OCI-LY3 (cell line): ENCODE results near the gene MUC2.

Source experiments
- H2AFZ ChIP-seq: fragments of 200-600, 300-600 bp; shearing (Covaris generic); 2 replicates; pipeline ENCODE4 v1.6.0; 2014; ENCODE audit warnings: antibody characterized with exemption, low read depth, low read length
- H3K27ac ChIP-seq: fragments of 200-600, 300-600 bp; sonication (generic); 2 replicates; pipeline ENCODE4 v1.5.1; 2014; ENCODE audit warnings: mild to moderate bottlenecking, low read length, moderate library complexity, mixed read lengths
- H3K27me3 ChIP-seq: fragments of 200-600, 300-600 bp; sonication (generic); 2 replicates; pipeline ENCODE4 v1.6.1; 2014; ENCODE audit warnings: low read depth, low read length, mixed read lengths
- H3K36me3 ChIP-seq: fragments of 200-600, 300-600 bp; sonication (generic); replicated peaks from 2 replicates; pipeline ENCODE3; 2014; ENCODE audit warnings: low read depth, low read length, mixed read lengths
- H3K4me1 ChIP-seq: fragments of 300-600, 200-600 bp; sonication (generic); 2 replicates; pipeline ENCODE4 v1.6.1; 2014; ENCODE audit warnings: low read length, mixed read lengths
- H3K4me2 ChIP-seq: fragments of 200-600, 300-600 bp; sonication (generic); 2 replicates; pipeline ENCODE4 v1.6.1; 2014; ENCODE audit warnings: low read length, mixed read lengths
- H3K4me3 ChIP-seq: fragments of 300-600, 200-600 bp; sonication (generic); 2 replicates; pipeline ENCODE4 v1.5.1; 2014; ENCODE audit warnings: antibody characterized with exemption, mild to moderate bottlenecking, low read length, moderate library complexity
- H3K79me2 ChIP-seq: fragments of 300-600, 200-600 bp; shearing (Covaris generic); 2 replicates; pipeline ENCODE4 v1.6.1; 2014; ENCODE audit warnings: mild to moderate bottlenecking, low read length, mixed read lengths
- H3K9ac ChIP-seq: fragments of 300-600, 200-600 bp; shearing (Covaris generic); 2 replicates; pipeline ENCODE4 v1.6.0; 2014; ENCODE audit warnings: mild to moderate bottlenecking, low read length, moderate library complexity
- H3K9me3 ChIP-seq: fragments of 200-600, 300-600 bp; shearing (Covaris generic); 2 replicates; pipeline ENCODE4 v1.6.1; 2014; ENCODE audit warnings: low read length, mixed read lengths; ENCODE audit not compliant: insufficient read depth
- H4K20me1 ChIP-seq: fragments of 200-600, 300-600 bp; sonication (generic); 2 replicates; pipeline ENCODE4 v1.6.1; 2016; ENCODE audit warnings: low read length, mixed read lengths; ENCODE audit not compliant: insufficient read depth
- EZH2phosphoT487 ChIP-seq: fragments of 200-600 bp; shearing (Covaris generic); IDR thresholded peaks from 2 replicates; pipeline ENCODE4 v1.6.1; 2018; ENCODE audit warnings: antibody characterized with exemption, mixed run types, low read depth
- TF ChIP-seq, protein P1 (sequence below): fragments of 200-600, 300-600 bp; sonication (generic); IDR thresholded peaks from 2 replicates; pipeline ENCODE4 v1.5.1; 2014; ENCODE audit warnings: antibody characterized with exemption, low read length, low read depth

MUC2 gene

DNA sequence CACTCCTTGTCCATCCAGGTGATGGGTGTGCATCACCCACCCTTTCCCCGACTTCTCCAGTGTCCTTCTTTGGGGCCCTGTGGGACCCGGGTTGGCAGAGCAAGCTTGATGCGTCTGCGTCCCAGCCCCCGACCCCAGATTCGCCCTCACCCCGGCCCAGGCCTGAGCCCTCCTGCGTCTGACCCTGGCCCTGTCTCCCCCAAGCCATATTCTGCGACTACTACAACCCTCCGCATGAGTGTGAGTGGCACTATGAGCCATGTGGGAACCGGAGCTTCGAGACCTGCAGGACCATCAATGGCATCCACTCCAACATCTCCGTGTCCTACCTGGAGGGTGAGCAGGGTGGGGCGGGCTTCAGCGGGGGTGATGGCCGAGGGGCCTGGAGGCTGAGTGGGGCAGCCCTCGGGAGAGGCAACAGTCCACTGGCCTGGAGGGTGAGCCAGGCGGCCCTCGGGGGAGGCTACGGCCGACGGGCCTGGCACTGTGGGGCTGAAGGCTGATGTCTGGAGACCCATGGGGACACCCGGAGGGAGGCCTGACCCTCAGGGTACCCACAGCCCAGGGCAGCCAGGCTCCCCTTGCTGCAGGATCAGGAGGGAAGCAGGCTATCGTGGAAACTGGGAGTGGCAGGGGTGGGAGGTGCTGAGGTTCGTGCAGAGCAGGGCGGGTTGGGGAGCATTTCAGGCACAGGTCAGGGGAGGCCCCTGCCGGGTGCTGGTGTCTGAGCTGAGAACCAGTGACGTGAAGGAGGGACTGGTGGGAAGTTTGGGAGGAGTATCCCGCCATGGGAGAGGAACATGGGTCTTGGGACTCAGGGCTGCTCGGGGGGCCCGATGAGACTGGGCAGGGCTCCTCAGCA lies 15.3 kb downstream of the MUC2 start:
- Histone ChIP-seq H4K20me1 (no peaks in the 10 kb centered on the region), H3K4me3 (no peak overlapping the region), H3K9me3 (no peaks in the 10 kb centered on the region), H3K4me1 (no peaks in the 10 kb centered on the region), H2AFZ (no peak overlapping the region), H3K36me3 (no peaks in the 10 kb centered on the region), H3K27me3 (no peaks in the 10 kb centered on the region), H3K27ac (no peak overlapping the region), H3K79me2 (no peaks in the 10 kb centered on the region), H3K4me2 (no peak overlapping the region), H3K9ac (no peak overlapping the region)
- no peak for TF ChIP-seq EZH2phosphoT487
- TF ChIP-seq, protein P1, sequence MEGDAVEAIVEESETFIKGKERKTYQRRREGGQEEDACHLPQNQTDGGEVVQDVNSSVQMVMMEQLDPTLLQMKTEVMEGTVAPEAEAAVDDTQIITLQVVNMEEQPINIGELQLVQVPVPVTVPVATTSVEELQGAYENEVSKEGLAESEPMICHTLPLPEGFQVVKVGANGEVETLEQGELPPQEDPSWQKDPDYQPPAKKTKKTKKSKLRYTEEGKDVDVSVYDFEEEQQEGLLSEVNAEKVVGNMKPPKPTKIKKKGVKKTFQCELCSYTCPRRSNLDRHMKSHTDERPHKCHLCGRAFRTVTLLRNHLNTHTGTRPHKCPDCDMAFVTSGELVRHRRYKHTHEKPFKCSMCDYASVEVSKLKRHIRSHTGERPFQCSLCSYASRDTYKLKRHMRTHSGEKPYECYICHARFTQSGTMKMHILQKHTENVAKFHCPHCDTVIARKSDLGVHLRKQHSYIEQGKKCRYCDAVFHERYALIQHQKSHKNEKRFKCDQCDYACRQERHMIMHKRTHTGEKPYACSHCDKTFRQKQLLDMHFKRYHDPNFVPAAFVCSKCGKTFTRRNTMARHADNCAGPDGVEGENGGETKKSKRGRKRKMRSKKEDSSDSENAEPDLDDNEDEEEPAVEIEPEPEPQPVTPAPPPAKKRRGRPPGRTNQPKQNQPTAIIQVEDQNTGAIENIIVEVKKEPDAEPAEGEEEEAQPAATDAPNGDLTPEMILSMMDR = no peak

DNA sequence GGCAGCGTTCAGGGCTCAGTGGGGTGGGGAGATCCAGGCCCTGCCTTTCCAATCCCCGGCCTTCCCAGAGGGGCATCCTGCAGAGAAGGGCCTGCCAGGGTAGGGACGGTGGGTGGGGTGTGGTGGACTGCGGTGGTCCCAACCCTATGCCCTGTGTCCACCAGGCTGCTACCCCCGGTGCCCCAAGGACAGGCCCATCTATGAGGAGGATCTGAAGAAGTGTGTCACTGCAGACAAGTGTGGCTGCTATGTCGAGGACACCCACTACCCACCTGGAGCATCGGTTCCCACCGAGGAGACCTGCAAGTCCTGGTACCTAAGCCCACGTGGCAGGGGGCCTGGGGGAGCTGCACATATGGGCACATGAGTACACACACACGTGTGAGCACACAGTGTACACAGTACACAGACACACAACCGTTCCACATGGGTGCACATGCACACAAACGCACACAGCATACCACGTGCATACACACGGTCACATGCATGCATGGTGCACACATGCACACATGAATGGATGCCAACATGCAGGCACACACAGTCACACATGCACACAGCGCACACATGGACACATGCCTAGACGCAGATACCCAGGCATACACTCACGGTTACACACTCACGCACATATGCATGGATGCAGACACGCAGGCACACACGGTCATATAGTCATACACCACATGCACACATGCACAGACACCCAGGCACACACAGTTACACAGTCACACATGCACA lies 16.1 kb downstream of the MUC2 start:
- Histone ChIP-seq H3K9ac (no peak overlapping the region), H3K79me2 (no peaks in the 10 kb centered on the region), H4K20me1 (no peaks in the 10 kb centered on the region), H3K27ac (no peak overlapping the region), H2AFZ (no peak overlapping the region), H3K4me3 (no peak overlapping the region), H3K4me1 (no peaks in the 10 kb centered on the region), H3K27me3 (no peaks in the 10 kb centered on the region), H3K9me3 (no peaks in the 10 kb centered on the region), H3K36me3 (no peaks in the 10 kb centered on the region), H3K4me2 (no peak overlapping the region)
- TF ChIP-seq, protein P1 = no peak
- no peak for TF ChIP-seq EZH2phosphoT487

DNA sequence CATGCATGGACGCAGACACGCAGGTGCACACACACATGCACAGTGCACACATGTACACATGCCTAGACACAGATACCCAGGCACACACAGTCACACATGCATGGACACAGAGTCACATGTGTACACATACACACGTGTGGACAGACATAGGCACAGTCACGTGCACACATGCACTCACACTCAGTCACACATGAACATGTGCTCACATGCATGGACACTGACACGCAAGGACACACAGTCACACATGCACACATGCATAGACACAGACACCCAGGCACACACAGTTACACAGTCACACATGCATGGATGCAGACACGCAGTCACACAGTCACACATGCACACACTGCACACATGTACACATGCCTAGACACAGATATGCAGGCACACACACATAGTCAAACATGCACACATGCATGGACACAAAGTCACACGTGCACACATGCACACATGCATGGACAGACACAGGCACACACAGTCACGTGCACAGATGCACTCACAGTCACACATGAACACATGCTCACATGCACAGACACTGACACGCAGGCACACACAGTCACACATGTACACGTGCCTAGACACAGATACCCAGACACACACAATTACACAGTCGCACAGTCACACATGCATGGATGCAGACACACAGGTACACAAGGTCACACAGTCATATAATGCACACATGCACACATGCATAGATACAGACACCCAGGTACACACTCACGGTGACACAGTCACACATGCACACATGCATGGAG lies 16.8 kb downstream of the MUC2 start:
- Histone ChIP-seq H3K27ac (no peak overlapping the region), H3K4me3 (no peak overlapping the region), H3K4me2 (no peak overlapping the region), H3K27me3 (no peaks in the 10 kb centered on the region), H3K36me3 (no peaks in the 10 kb centered on the region), H4K20me1 (no peaks in the 10 kb centered on the region), H3K79me2 (no peaks in the 10 kb centered on the region), H3K9me3 (no peaks in the 10 kb centered on the region), H2AFZ (no peak overlapping the region), H3K9ac (no peak overlapping the region), H3K4me1 (no peaks in the 10 kb centered on the region)
- no peak for TF ChIP-seq EZH2phosphoT487
- TF ChIP-seq, protein P1 = no peak
